HUDEP-2 (cell line): ENCODE data around the gene TPCN2.

Experiments used
- DNase-seq, 76 experiments: peaks; one replicate each; lab custom pipeline; 2025; ENCODE audit not compliant: unreplicated experiment in 76 of 76; lab: John Stamatoyannopoulos, UW

The TPCN2 gene

GRCh38 chr11:69178819-69179482, 130.2 kb downstream of the TPCN2 start:
- DNase-seq: no peak

DNA sequence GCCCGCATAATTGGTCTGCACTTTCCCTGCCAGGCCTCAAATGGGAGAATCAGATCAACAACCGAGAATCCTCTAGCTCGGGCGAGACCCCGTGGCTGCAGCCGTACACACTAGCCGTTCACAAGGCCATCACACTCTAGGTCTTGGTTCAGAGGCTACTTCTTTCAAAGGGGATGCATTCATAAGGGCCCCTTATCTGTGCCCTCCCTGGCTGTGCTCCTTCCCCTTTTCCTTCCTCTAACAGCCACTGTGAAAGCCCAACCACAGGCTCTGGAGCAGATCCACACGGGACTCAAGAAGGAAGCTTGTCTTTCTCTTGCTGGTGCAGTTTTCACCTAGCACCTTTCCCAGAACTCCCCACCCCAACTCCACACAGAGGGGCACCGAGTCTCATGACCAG, 131.5 kb downstream of the TPCN2 start:
- DNase-seq: no peak

DNA sequence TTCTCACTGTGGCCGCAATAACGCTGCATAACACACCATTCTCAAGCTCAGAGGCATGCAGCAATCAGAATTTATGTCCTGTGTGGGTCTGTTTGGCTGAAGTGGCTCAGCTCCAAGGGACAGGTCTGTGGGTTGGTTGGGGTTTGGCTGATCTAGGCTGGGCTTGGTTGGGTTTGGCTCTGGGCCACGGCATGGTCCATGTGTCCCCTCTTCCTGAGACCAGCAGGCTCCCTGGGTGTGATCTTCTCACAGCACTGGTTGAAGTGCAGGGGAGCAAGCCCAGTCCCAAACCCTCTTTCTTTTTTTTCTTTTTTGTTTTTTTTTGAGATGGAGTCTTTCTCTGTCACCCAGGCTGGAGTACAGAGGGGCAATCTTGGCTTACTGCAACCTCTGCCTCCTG, 132.0 kb downstream of the TPCN2 start:
- no peak for DNase-seq

DNA sequence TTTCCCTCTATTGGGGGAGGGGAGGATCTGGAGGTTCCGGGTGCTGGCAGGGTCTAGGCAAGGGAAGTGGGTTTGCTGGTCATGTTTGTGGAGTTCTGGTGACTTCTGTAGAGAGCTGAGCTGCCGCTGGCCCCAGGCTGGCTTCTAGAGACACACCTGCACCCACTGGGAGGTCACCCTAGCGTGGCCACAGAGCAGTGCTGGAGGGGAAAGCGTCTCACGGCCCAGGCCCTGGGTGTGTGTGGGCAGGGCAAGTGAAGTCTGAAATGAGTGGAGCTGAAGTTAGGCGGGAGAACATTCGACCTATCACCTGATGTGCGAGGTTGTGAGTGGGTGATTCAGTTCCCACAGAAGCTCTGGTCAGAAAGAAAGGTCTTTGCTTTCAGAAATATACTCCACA, 134.9 kb downstream of the TPCN2 start:
- no peak for DNase-seq
